Hematopoietic multipotent progenitor cell treated with erythropoietin and hydrocortisone succinate and interleukin-3 and kit ligand, for 15 days (in vitro differentiated cells): ENCODE data around the gene KCNA2.

Source experiments
- DNase-seq: peaks from one replicate; pipeline ENCODE4 v3.0.0-alpha.2; 2015; ENCODE audit warnings: low spot score

The KCNA2 gene

GRCh38 chr1:110566836-110567235 is 39.3 kb downstream of the KCNA2 start:
- DNase-seq, result no peak

DNA sequence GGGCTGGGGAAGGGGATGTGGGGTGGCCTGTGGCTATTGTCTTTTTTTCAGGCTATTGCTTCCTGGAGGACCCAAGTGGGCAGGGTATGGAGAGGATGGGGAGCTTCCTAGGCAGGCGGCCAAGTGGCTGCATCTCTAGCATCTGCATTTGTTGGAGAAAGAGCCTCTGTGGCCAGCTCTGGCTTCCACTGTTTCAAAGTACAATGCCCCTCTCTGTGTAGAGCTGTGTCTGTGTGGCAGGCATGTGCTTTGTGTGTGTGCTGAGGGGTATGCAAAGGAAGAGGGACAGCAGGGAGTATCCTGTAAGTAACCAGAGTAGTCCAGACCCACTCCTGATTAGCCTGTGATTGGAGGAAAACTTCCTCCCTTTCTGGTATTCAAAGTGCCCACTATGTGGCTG is 40.6 kb downstream of the KCNA2 start:
- DNase-seq, result no peak

GRCh38 chr1:110563089-110563488 is 43.1 kb downstream of the KCNA2 start:
- no peak for DNase-seq

- no peak for DNase-seq
Observed at GRCh38 chr1:110561596-110561995, 44.6 kb downstream of the KCNA2 start.

GRCh38 chr1:110559157-110559556 is 47.0 kb downstream of the KCNA2 start:
- no peak for DNase-seq

- no peak for DNase-seq
Observed at GRCh38 chr1:110557481-110557880, 48.7 kb downstream of the KCNA2 start.

DNA sequence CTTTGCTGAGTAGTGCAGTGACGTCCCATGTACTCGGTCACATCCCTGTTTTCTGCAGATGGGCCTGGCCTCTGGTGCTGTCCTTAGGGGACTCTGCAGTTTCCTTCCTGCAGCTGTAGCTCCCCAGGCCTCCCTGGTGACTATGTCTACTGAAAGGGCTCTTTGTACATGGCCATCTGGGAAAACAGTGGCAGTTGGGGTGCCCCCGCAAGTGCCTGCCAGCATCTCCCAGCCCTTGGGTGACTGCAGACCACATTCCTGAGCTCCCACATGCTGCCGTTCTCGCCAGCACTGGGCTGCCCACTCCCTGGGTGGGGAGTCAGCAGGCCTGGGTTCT is 49.7 kb downstream of the KCNA2 start:
- DNase-seq, result no peak

GRCh38 chr1:110555807-110556470 is 50.2 kb downstream of the KCNA2 start:
- DNase-seq, result no peak

DNA sequence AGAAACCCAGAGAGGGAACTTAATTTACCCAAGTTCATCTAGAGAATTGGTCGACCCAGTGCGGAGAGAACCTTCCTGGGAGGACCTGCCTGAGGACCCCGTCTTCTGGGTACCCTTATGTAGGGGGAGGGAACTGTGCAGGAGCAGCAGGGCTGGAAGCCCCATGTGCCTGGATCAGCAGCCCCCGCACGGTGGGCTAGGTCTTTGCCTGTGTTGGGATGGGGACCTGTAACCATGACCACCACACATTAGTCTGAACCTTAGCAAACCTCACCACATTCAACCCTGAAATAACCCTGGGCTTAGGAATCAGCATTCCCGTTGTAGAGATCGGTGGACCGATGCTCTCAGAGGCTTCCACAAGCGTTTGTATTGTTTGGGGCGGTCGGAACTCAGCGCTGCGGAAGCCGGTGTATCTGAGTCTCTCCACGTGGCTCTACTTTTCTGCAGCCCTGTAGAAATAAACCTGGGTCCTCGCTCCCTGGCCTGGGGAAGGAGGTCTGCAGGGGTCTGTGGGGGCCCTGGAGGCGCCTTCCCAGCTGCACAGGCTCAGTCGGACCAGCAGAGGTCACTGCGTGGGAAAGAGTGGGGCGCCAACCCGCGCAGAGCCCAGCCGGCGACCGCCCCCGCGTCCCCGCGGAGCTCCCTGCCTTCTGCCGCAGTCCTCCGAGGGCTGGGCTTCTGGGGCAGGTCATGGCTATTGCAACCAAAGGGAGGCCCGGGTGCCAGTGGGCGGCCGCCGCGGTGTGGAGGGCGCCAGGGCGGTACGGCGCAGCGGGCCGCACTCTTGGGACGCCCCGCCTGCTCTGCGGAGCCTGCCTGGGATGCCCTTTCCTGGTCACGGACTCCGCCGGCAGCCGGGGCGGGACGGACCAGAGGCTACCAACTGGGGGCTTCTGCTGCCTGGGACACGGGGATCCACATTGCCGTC is 51.0 kb downstream of the KCNA2 start:
- no peak for DNase-seq

GRCh38 chr1:110551278-110551809 is 54.8 kb downstream of the KCNA2 start:
- no peak for DNase-seq

GRCh38 chr1:110549831-110550230 is 56.3 kb downstream of the KCNA2 start:
- DNase-seq, result no peak

DNA sequence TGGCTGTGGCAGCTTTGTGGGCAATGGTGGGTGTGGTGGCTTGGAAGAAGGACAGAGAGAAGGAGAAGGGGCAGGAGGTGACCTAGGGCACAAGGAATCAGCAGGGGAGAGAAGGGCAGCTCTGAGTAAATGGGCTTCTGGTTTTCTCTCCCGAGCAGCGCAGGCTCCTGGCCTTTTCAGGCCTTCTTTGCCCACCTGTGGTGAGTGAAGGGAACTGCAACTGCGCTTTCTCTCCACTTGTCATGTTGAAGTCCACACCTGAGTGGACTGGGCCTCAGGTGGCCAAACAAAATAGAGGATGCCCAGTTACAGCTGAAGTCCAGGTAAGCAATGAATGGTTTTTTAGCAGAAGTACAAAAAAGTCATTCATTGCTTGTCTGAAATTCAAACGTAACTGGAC is 57.8 kb downstream of the KCNA2 start:
- no peak for DNase-seq

GRCh38 chr1:110547017-110547416 is 59.1 kb downstream of the KCNA2 start:
- DNase-seq, result no peak

GRCh38 chr1:110545492-110545891 is 60.7 kb downstream of the KCNA2 start:
- DNase-seq, result no peak

DNA sequence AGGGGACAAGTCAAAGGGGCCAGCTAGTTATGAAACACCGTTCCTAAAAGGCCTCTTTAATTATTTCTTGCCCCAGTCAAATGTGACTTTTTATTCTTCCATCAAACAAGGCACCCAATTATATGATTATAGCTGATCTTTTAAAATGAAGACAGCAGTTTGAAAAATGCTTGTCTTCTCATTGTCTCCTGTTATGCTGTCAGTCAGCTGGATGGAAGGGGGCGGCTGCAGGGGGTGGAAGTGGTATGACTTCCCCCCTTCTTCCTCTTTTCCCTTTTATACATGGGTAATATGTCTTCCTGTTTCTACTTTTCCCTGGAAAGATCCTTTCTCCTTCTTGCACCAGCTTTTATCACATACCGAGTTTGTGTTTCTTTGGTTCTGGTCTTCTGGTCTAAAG is 61.4 kb downstream of the KCNA2 start:
- DNase-seq, result no peak
